Activated T-helper 1 cell treated with anti-CD3 and anti-CD28 coated beads, Interleukin-12 subunit alpha, Interleukin-12 subunit beta, Interleukin-2, Interleukin-4 antibody, amounts not matched to agents 30 ng/mL and 10 ng/mL and 1 ng/mL, durations not matched to agents 14 hours and 24 hours and 36 hours (primary cell): ENCODE measurements around the gene SSX4B. TPM values are rescaled to one million over a fixed set of nuclear protein-coding genes. Genes with fewer than 3 reads are reported as not detected.
"Not testable (repeated sequence)": the region's sequence is repeated elsewhere in the genome, so short reads cannot be mapped to it uniquely, and the experiment has no call there.

Experiments
- DNase-seq: peaks from one replicate; pipeline ENCODE4 v3.0.0; 2021; ENCODE audit warnings: low spot score
- H3K27ac Mint-ChIP-seq: one replicate; pipeline ENCODE4 v1.8.0; 2021; ENCODE audit warnings: mild to moderate bottlenecking, mixed read lengths
- H3K27me3 Mint-ChIP-seq: one replicate; pipeline ENCODE4 v1.8.0; 2022; ENCODE audit warnings: mild to moderate bottlenecking, moderate library complexity, mixed read lengths; ENCODE audit not compliant: insufficient read depth
- H3K36me3 Mint-ChIP-seq: one replicate; pipeline ENCODE4 v1.8.0; 2021; ENCODE audit warnings: low read depth, mixed read lengths
- H3K4me1 Mint-ChIP-seq: one replicate; pipeline ENCODE4 v1.8.0; 2021; ENCODE audit warnings: low read depth, mixed read lengths
- H3K4me3 Mint-ChIP-seq: one replicate; pipeline ENCODE4 v1.8.0; 2021; ENCODE audit warnings: mild to moderate bottlenecking, moderate library complexity, mixed read lengths
- H3K9me3 Mint-ChIP-seq: one replicate; pipeline ENCODE4 v1.8.0; 2021; ENCODE audit warnings: mixed read lengths
- intact Hi-C: fragments of 100-400 bp; cut with micrococcal nuclease; formaldehyde crosslinking; loops from one replicate; pipeline ENCODE4 v1.15.1; 2024
- total RNA-seq: library from RNA; stranded (reverse); gene quantifications from 2 replicates; pipeline ENCODE4 v1.2.3, GENCODE V29; 2022

The SSX4B gene
- total RNA-seq, 1 donor from 2014 or later = not detected

DNA sequence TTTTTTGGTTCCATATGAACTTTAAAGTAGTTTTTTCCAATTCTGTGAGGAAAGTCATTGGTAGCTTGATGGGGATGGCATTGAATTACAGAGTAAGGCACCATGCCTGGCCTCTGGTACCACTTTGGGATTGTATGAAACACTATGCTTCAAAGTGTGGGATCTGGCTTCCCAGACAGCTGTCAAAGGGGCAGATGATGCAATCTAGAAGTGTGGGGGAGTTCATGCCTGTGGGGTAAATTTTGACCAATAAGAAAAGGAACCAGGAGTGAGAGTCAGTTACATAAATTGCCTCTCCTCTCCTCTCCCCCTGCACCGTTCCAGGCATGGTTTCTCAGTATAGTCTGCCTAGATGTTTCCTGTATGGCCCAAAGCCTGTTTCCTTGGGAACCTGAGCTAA is 13.9 kb downstream of the SSX4B start:
- intact Hi-C loops, H3K4me3 Mint-ChIP-seq, H3K27me3 Mint-ChIP-seq, DNase-seq, H3K9me3 Mint-ChIP-seq, H3K4me1 Mint-ChIP-seq, H3K27ac Mint-ChIP-seq, H3K36me3 Mint-ChIP-seq: not testable (repeated sequence)

GRCh38 chrX:48396931-48397330 is 14.8 kb downstream of the SSX4B start:
- intact Hi-C loops, H3K4me1 Mint-ChIP-seq, H3K27ac Mint-ChIP-seq, H3K36me3 Mint-ChIP-seq, H3K9me3 Mint-ChIP-seq, DNase-seq, H3K27me3 Mint-ChIP-seq, H3K4me3 Mint-ChIP-seq: not testable (repeated sequence)

GRCh38 chrX:48383239-48383638 is 28.5 kb downstream of the SSX4B start, which contains the start of gene SSX4:
Gene SSX4 (plus strand): TSS chrX:48383539. CDS start chrX:48384054, 515 bp downstream.
- intact Hi-C loops, DNase-seq, H3K27ac Mint-ChIP-seq, H3K4me1 Mint-ChIP-seq, H3K27me3 Mint-ChIP-seq, H3K4me3 Mint-ChIP-seq, H3K36me3 Mint-ChIP-seq, H3K9me3 Mint-ChIP-seq: not testable (repeated sequence)

- H3K4me3 Mint-ChIP-seq, H3K9me3 Mint-ChIP-seq, H3K36me3 Mint-ChIP-seq, H3K4me1 Mint-ChIP-seq, H3K27ac Mint-ChIP-seq, DNase-seq, intact Hi-C loops, H3K27me3 Mint-ChIP-seq: not testable (repeated sequence)
Measured at GRCh38 chrX:48370408-48370807, 41.4 kb downstream of the SSX4B start.

DNA sequence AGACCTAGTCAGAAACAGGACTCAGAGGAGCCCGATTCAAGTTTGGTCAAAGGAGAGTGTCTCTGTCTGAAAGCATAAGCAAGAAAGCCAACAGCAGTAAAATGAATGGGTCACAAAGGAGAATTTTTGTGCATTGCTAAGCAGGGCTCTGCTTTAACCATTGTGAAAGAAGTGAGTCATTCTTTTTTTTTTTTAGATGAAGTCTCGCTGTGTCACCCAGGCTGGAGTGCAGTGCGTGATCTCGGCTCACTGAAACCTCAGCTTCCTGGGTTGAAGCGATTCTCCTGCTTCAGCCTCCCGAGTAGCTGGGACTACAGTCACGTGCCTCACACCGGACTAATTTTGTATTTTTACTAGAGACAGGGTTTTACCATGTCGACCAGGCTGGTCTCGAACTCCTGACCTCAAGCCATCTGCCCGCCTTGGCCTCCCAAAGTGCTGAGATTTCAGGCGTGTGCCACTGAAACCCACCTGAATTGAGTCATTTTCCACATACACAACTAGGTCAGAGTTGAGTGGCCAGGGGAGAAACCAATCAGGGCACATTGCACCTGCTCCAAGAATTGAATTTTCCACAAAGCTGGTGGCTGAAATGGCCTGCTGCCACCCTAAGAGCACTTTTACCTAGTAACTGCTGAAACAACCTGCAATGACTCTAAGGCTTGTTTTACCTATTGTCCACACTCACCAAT is 43.9 kb downstream of the SSX4B start:
- intact Hi-C loops, H3K27me3 Mint-ChIP-seq, H3K27ac Mint-ChIP-seq, H3K4me1 Mint-ChIP-seq, H3K36me3 Mint-ChIP-seq, H3K9me3 Mint-ChIP-seq, DNase-seq, H3K4me3 Mint-ChIP-seq: not testable (repeated sequence)

GRCh38 chrX:48359281-48359680 is 52.5 kb downstream of the SSX4B start:
- H3K4me1 Mint-ChIP-seq, H3K9me3 Mint-ChIP-seq, DNase-seq, H3K4me3 Mint-ChIP-seq, H3K27ac Mint-ChIP-seq, H3K27me3 Mint-ChIP-seq, H3K36me3 Mint-ChIP-seq, intact Hi-C loops: not testable (repeated sequence)

DNA sequence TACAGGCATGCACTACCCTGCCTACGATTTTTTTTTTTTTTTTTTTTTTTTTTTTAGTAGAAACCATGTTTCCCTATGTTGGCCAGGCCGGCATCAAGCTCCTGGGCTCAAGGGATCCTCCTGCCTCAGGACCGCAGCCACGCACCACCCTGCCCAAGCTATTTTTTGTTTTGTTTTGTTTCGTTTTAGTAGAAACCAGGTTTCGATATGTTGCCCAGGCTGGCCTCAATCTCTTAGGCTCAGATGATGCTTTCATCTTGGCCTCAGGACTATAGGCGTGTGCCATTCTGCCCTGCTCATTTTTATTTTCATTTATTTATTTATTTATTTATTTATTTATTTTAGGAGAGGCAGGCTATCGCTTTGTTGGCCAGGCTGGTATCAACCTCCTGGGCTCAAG is 54.1 kb downstream of the SSX4B start:
- H3K36me3 Mint-ChIP-seq = no peaks in the 10 kb centered on the region
- DNase-seq = no peak
- intact Hi-C loops = no loop called here
- H3K4me1 Mint-ChIP-seq = no peaks in the 10 kb centered on the region
- H3K9me3 Mint-ChIP-seq = no peaks in the 10 kb centered on the region
- H3K4me3 Mint-ChIP-seq = no peak overlapping the region
- H3K27ac Mint-ChIP-seq = no peak overlapping the region
- H3K27me3 Mint-ChIP-seq = no peaks in the 10 kb centered on the region

DNA sequence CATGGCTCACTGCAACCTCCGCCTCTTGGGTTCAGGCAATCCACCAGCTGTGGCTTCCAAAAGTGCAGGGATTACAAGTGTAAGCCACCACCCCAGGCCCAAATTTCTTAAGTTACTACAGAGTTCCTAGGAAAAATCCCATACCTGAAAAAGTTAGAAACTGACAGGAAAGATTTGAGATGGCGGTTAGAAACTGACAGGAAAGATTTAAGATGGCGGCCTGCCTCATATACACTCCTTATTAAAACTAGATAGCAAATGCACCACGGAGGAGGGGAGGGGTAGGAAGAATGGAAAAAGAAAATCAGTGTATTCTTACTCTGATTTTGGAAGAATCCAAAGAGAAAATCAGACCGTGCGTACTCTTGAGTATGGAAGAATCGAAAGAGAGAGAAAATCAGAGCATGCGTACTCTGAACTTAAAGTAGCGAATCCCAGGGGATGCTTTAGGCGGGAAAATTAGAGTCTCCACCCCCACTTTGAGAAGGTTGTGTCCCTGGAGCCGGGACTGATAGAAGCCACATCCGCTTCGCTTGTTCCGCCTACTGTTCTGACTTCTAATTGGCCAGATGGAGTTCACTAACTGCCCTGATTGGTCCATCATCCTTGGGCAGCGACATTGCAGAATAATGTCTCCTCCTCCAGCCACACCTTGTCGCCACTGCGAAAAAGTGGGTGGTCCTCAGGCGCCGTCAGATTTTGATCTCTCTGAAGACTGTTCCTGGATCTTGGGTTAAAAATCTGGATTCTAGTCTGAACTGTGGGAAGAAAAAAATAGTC is 55.3 kb downstream of the SSX4B start, which contains the start of gene SSX3:
SSX3 (minus strand) TSS at position 389 of the 780 bp plus-strand sequence. CDS start 1,454 bp downstream, outside the sequence.
- H3K27me3 Mint-ChIP-seq, H3K4me1 Mint-ChIP-seq, intact Hi-C loops, H3K36me3 Mint-ChIP-seq, H3K4me3 Mint-ChIP-seq, DNase-seq, H3K27ac Mint-ChIP-seq, H3K9me3 Mint-ChIP-seq: not testable (repeated sequence)

Other genes with a start within 250 kb of the SSX4B start
- not detected in 2 replicates for gene SSX5, start 215.2 kb downstream of the SSX4B start, total RNA-seq
- not detected in 2 replicates for gene SSX1, start 156.6 kb downstream of the SSX4B start, total RNA-seq
- gene SSX3, start 55.3 kb downstream of the SSX4B start, total RNA-seq = not detected in 2 replicates
- not detected in 2 replicates for gene SSX4, start 28.4 kb downstream of the SSX4B start, total RNA-seq
- 205 and 206 TPM in 2 replicates for gene SLC38A5, start 58.3 kb upstream of the SSX4B start, total RNA-seq
- gene FTSJ1, start 64.2 kb upstream of the SSX4B start, total RNA-seq = 96.2 and 103 TPM in 2 replicates
- gene PORCN, start 97.0 kb upstream of the SSX4B start, total RNA-seq = 13.6 and 15.1 TPM in 2 replicates
- gene EBP, start 109.8 kb upstream of the SSX4B start, total RNA-seq = 164 and 178 TPM in 2 replicates
- gene TBC1D25, start 127.8 kb upstream of the SSX4B start, total RNA-seq = 13.5 and 16.0 TPM in 2 replicates
- 318 and 338 TPM in 2 replicates for gene RBM3, start 162.5 kb upstream of the SSX4B start, total RNA-seq
- gene WDR13, start 185.5 kb upstream of the SSX4B start, total RNA-seq = 36.3 and 36.5 TPM in 2 replicates